HG02938 (cell line): ENCODE data around the gene KLF16.
"Not testable (repeated sequence)": the region's sequence is repeated elsewhere in the genome, so short reads cannot be mapped to it uniquely, and the experiment has no call there.

ENCODE experiments used
- ATAC-seq: cut with Tn5 transposase; IDR thresholded peaks from one replicate; pipeline ENCODE4 v1.9.1; 2021; ENCODE audit warnings: mild to moderate bottlenecking, moderate library complexity; ENCODE audit not compliant: unreplicated experiment

KLF16 gene

DNA sequence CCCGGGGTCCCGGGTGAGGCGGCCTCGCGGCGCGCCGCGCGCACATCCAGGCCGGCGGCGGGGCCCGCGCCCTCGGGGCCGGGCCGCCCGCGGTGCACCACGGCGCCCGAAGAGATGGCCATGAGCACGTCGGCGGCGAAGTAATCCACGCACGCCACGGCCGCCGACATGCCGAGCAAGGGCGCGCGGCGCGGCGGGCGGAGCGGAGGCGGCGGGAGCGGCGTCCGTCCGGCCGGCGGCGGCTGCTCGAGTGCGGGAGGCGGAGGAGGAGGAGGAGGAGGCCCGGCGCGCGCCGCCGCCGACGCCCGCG lies at the start of gene KLF16:
KLF16 (minus strand) TSS at position 252 of the 310 bp plus-strand sequence; CDS start at position 170, 82 bp downstream.
- ATAC-seq, result no peak

DNA sequence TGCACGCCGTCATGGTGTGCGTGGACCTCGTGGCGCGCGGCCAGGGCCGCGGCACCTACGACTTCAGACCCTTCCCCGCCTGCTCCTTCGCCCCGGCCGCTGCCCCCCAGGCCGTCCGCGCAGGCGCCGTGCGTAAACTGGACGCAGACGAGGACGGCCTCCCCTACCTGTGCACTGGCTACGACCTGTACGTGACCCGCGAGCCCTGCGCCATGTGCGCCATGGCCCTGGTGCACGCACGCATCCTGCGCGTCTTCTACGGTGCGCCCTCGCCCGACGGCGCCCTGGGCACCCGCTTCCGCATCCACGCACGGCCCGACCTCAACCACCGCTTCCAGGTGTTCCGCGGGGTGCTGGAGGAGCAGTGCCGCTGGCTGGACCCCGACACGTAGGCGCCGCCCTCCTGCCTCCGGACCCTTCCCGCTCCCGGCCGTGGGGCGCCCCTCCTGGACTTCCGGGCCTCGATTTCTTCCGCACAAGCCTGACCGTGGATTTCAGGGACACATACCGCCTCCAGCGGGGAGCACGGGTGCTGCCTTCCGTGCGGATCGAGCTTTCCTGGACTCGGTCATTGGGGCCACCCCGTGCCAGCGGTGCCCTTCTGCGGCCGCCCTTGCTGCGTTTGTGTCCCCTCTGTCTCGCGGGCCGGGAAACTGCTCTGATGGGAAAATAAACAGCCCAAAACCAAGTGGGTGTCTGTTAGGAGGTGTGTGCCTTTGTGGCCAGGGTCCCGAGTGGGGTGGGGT lies 49.6 kb upstream of the KLF16 start:
- ATAC-seq, result no peak

GRCh38 chr19:1911995-1912394 lies 48.6 kb upstream of the KLF16 start:
- no peak for ATAC-seq

GRCh38 chr19:1911098-1911497 lies 47.7 kb upstream of the KLF16 start:
- no peak for ATAC-seq

GRCh38 chr19:1910177-1910576 lies 46.8 kb upstream of the KLF16 start:
- ATAC-seq, result no peak

DNA sequence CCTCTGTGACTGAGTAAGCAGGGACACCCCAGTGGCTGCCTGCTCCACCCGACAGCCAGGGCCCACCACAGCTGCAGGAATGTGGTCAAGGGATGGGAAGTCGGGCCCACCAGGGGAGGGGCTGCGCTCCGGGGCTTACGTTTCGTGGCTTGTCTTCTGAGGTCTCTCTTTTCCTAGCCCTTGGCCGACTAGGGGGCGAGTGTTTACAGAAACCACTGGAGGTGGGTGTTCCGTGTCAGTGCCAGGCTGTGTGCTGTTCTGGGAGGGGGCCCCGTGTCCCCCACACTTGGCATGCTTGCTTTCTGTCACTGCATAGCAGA lies 46.3 kb upstream of the KLF16 start:
- ATAC-seq, result no peak

GRCh38 chr19:1908364-1908678 lies 44.9 kb upstream of the KLF16 start:
- no peak for ATAC-seq

DNA sequence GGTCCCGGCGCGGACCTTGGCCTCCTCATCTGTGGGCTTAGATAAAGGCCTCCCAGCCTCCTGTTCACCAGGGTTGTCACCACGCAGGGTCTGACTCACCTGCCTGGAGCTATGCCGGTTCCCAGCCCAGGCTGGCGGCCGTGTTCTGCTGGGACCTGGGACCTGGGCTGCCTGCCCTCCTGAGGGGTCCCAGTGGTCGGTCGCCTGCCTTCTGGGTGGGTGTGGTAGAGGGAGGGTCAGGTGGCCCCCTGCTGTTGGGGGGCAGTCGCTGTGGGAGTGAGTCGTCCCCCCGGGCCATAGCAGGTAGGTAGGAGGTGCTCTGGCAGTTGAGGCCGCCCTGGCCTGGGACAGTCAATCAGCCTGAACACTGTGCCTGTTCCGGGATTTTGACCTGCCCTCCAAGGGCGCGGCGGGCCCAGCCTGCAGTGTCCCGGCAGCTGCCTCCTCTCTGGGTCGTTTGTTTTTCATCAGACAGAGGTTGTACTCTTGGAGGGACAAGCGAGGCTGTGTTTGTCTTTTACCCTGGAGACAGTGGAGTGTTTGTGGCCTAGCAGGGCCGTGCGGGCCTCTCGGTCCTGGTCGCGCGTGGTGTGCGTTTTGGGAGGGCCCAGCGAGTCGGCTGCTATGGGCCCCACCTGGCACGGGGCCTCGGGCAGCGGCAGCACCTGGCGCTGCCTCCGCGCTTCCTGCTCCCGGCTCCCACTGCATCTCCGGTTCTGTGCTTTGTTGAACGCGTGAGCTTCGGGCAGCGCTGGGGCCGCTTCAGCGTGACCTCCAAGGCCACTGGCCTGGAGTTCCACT lies 44.4 kb upstream of the KLF16 start:
- ATAC-seq, result no peak

DNA sequence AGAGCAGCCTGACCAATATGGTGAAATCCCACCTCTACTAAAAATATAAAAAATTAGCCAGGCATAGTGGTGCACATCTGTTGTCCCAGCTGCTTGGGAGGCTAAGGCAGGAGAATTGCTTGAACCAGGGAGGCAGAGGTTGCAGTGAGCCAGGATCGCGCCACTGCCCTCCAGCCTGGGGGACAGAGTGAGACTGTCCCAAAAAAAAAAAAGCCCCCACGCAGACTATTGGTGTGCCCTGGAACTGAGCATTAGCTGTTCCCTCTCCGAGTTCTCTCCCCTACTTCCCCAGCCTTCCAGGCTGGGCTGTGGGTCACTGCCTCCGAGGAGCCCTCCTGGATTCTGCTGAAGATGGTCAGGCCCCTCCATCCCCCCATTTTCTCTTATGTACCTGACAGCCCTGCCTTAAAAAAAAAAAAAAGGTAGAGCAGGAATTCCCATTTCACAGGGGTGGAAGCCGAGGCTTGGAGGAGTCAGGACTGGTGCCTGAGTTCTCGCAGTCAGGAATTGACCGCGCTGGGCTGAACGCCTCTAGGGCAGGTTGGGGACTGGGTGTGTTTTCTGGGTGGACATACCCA lies 43.7 kb upstream of the KLF16 start:
- ATAC-seq, result no peak

- ATAC-seq, result no peak
These were observed 42.5 kb upstream of the KLF16 start for GRCh38 chr19:1905863-1906375.

- ATAC-seq, result peak; percentile 75
These were observed 41.9 kb upstream of the KLF16 start, which contains the start of the genes ADAT3 and SCAMP4 for GRCh38 chr19:1905110-1905862. ADAT3 (plus strand) TSS chr19:1905399; CDS start chr19:1912048, 6,649 bp downstream. SCAMP4 (plus strand) TSS chr19:1905399; CDS start chr19:1915020, 9,621 bp downstream.

DNA sequence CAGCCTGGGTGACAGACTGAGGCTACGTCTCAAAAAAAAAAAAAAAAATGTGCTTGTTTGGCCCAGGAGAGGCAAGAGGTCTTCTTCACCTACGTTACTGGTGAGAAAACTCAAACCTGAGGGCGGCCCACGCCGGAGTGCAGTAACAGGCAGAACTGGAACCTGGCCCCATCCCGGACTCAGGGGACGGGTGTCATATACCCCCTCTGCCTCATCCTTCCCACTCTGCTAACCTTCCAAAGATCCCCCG lies 41.4 kb upstream of the KLF16 start:
- peak; percentile 12 for ATAC-seq

DNA sequence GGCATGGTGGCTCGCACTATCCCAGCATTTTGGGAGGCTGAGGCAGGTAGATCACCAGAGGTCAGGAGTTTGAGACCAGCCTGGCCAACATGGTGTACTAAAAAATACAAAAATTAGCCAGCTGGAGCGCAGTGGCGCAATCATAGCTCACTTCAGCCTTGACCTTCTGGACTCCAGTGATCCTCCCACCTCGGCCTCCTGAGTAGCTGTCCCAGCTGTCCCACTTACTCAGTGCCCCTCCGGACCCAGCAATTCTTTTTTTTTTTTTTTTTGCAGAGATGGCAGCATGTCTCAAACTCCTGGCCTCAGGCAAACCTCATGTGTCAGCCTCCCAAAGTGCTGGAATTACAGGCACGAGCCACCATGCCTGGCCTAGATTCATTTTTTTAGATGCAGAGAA lies 39.5 kb upstream of the KLF16 start:
- no peak for ATAC-seq

DNA sequence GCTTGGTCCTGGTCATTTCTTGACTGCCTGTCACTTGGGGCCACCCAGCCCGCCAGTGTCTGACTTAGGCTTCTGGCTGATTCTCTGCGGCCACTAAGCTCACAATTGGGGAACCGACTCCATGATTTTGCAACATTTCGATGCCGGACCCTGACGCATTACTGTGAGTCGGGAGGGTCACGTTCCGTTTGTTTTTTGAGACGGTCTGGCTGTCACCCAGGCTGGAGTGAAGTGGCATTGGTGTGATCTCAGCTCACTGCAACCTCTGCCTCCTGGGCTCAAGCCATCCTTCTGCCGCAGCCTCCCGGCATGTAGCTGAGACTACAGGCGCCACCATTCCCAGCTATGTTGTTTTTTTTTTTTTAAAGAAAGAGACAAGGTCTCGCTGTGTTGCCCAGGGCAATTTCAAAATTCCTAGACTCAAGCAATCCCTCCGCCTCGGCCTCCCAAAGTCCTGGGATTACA lies 38.6 kb upstream of the KLF16 start:
- ATAC-seq, result no peak

DNA sequence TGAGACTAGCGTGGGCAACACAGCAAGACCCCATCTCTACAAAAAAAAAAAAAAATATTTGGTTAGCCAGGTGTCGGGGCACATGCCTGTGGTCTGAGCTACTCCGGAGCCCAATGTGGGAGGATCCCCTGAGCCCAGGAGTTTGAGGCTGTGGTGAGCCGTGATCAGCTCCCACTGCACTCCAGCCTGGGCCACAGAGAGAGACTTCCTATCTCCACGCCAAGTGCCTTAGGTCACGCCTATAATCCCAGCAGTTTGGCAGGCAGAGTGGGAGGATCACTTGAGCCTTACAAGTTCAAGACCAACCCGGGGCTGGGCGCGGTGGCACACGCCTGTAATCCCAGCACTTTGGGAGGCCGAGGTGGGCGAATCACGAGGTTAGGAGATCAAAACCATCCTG lies 33.1 kb upstream of the KLF16 start:
- no peak for ATAC-seq

DNA sequence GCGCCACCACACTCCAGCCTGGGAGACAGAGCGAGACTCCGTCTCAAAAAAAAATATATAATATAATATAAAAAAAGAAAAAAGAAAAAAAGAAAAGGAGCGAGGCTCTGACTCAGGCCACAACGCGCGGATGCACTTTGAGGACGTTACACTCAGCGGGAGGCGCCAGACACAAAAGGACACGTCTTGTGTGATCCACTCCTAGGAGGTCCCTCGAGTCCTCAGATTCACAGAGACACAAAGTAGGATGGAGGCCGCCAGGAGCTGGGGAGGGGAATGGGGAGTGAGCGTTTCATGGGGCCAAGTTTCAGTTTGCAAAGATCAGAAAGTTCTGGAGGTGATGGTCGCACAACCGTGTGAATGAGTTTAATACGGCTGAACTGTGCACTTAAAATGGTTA lies 30.4 kb upstream of the KLF16 start:
- no peak for ATAC-seq

- ATAC-seq, result no peak
These were observed 26.5 kb upstream of the KLF16 start for GRCh38 chr19:1889907-1890306.

DNA sequence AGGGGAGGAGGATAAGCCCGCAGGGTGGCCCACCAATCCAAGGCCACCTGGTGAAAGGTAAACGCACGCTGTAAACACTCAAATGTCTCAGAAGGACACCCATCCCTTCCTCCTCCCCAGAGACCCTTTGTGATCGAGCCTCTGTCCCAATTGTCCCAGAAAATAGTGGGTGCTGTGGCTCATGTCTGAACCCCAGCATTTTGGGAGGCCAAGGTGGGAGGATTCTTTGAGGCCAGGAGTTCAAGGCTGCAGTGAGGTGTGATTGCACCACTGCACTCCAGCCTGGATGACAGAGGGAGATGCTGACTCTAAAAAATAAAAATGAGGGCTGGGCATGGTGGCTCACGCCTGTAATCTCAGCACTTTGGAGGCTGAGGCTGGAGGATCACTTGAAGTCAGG lies 25.0 kb upstream of the KLF16 start:
- ATAC-seq, result no peak

GRCh38 chr19:1886360-1886759 lies 23.0 kb upstream of the KLF16 start:
- not testable (repeated sequence) for ATAC-seq

DNA sequence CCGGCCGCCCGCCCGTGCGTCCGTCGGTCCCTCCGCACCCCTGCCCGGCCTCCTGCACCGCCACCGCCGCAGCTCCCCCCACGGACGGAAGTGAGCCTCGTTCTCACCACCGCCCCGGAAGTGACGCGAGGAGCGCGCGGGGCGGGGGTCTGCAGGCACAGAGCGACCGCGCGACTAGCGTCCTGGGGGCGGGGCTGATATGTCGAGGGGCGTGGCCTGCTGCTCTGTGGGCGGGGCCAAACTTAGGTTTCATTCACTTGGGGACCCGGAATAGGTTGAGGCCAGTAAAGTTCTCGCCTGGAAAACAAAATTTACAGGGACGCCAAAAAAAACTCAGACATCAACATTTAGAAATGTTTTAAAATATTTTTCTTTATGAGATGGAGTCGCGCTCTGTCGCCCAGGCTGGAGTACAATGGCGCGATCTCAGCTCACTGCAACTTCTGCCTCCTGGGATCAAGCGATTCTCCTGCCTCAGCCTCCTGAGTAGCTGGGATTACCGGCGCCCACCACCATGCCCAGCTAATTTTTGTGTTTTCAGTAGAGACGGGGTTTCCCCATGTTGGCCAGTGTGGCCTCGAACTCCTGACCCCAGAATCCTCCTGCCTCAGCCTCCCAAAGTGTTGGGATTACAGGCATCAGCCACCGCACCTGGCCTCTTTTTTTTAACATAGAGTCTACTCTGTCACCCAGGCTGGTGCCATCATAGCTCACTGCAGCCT lies 22.2 kb upstream of the KLF16 start, which contains the start of gene ABHD17A:
ABHD17A (minus strand) TSS at position 99 of the 722 bp plus-strand sequence. CDS start 3,930 bp downstream, outside the sequence.
- ATAC-seq, result peak; percentile 64
